ENCODE measurements around the gene ATP11B. TPM values are rescaled to one million over a fixed set of nuclear protein-coding genes. Genes with fewer than 3 reads are reported as not detected.

ATP11B gene
- 5.4 to 11.7 TPM (median 10.3 TPM) in 5 replicates for total RNA-seq (2022; extraction: Qiagen RNA extraction; ENCODE audit: low read depth)

GRCh38 chr3:182792901-182793662 lies at the start of gene ATP11B:
Gene ATP11B (plus strand): TSS chr3:182793504. CDS start chr3:182793760, 256 bp downstream.

Other genes starting within 250 kb of the ATP11B start
- gene DCUN1D1, start 187.0 kb downstream of the ATP11B start, total RNA-seq (2022; extraction: Qiagen RNA extraction; ENCODE audit: low read depth) = 8.1 to 18.6 TPM (median 18.0 TPM) in 5 replicates

All from A549 treated with RU486 at 1 μM for 4 hours (cell line).